Fibroblast of mammary gland (primary cell): ENCODE data around the gene ACTA2.

Source experiments
- DNase-seq: peaks from one replicate; pipeline ENCODE4 v3.0.0-alpha.2; 2010; ENCODE audit warnings: low read depth
- H3K4me3 ChIP-seq: 2 replicates; pipeline ENCODE4 v1.5.1; 2011; ENCODE audit warnings: low read depth, mild to moderate bottlenecking, low read length, moderate library complexity; ENCODE audit not compliant: control insufficient read depth
- CTCF ChIP-seq: conservative IDR thresholded peaks from 2 replicates; pipeline ENCODE4 v1.5.1; 2011; ENCODE audit warnings: low read depth, low read length, inconsistent platforms; ENCODE audit not compliant: control insufficient read depth, insufficient read depth

The ACTA2 gene

GRCh38 chr10:88987840-88988239 is 35.3 kb upstream of the ACTA2 start:
- TF ChIP-seq CTCF, result no peak
- DNase-seq, result no peak
- no peak overlapping the region for H3K4me3 ChIP-seq

GRCh38 chr10:88987243-88987725 is 34.7 kb upstream of the ACTA2 start:
- DNase-seq, result no peak
- TF ChIP-seq CTCF, result no peak
- no peak overlapping the region for H3K4me3 ChIP-seq

- peak; percentile 54 for DNase-seq
- no peak overlapping the region for H3K4me3 ChIP-seq
Observed at GRCh38 chr10:88986549-88987242, 34.1 kb upstream of the ACTA2 start.

GRCh38 chr10:88984525-88984924 is 32.0 kb upstream of the ACTA2 start:
- no peak for DNase-seq
- no peak overlapping the region for H3K4me3 ChIP-seq

More at GRCh38 chr10:88986549-88987242, 34.1 kb upstream of the ACTA2 start:
- TF ChIP-seq CTCF, result peak; percentile 67

GRCh38 chr10:88983939-88984338 is 31.4 kb upstream of the ACTA2 start:
- H3K4me3 ChIP-seq, result no peak overlapping the region
- no peak for DNase-seq
- no peak for TF ChIP-seq CTCF

More at GRCh38 chr10:88984525-88984924, 32.0 kb upstream of the ACTA2 start:
- TF ChIP-seq CTCF, result no peak

- TF ChIP-seq CTCF, result no peak
- H3K4me3 ChIP-seq, result no peak overlapping the region
- DNase-seq, result no peak
Observed at GRCh38 chr10:88983206-88983605, 30.6 kb upstream of the ACTA2 start.
